ENCODE data around the gene RASGRF1.

DNA sequence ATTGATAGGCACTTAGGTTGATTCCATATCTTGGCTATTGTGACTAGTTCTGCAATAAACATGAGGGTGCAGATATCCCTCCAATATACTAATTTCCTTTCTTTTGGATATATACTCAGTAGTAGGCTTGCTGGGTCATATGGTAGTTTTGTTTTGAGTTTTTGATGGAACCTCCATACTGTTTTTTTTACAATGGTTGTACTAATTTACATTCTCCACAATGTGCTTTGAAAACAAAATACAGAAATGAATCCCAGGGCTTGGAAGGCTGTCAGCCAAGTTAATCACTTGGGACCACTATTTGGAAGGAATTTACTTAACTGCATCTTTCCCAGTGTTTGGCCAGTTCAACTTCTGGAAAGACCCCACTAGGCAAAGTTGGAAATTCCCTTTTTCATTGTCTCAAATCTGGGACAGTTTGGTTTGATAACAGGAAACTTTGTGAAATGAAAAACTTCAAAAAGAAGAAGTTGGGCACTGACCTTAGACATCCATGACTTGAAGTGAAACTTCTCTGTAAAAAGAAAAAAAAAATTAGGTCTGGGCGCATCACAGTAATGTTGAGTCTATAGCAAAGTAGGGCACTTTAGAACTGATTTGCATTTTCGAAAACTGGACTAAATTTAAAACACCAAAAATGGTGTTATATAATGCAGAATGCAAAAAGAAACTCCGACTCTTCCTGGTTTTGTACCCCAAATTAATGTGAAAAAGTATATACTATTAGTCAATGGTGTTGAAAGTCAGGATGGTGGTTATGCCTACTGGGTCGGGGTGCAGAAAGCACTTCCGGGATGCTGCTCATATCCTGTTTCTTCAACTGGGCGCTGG, 151.7 kb downstream of the RASGRF1 start:
- TF ChIP-seq, protein P1, sequence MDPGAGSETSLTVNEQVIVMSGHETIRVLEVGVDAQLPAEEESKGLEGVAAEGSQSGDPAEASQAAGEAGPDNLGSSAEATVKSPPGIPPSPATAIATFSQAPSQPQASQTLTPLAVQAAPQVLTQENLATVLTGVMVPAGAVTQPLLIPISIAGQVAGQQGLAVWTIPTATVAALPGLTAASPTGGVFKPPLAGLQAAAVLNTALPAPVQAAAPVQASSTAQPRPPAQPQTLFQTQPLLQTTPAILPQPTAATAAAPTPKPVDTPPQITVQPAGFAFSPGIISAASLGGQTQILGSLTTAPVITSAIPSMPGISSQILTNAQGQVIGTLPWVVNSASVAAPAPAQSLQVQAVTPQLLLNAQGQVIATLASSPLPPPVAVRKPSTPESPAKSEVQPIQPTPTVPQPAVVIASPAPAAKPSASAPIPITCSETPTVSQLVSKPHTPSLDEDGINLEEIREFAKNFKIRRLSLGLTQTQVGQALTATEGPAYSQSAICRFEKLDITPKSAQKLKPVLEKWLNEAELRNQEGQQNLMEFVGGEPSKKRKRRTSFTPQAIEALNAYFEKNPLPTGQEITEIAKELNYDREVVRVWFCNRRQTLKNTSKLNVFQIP (CRISPR knock-in tag; IDR thresholded peaks at IDR 0.05; ENCODE audit: borderline replicate concordance, low read depth): no peak
- TF ChIP-seq, protein P2, sequence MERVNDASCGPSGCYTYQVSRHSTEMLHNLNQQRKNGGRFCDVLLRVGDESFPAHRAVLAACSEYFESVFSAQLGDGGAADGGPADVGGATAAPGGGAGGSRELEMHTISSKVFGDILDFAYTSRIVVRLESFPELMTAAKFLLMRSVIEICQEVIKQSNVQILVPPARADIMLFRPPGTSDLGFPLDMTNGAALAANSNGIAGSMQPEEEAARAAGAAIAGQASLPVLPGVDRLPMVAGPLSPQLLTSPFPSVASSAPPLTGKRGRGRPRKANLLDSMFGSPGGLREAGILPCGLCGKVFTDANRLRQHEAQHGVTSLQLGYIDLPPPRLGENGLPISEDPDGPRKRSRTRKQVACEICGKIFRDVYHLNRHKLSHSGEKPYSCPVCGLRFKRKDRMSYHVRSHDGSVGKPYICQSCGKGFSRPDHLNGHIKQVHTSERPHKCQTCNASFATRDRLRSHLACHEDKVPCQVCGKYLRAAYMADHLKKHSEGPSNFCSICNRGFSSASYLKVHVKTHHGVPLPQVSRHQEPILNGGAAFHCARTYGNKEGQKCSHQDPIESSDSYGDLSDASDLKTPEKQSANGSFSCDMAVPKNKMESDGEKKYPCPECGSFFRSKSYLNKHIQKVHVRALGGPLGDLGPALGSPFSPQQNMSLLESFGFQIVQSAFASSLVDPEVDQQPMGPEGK (CRISPR knock-in tag; IDR thresholded peaks at IDR 0.05; ENCODE audit: borderline replicate concordance): no peak
- no peak for TF ChIP-seq ESRRG (CRISPR knock-in tag; IDR thresholded peaks at IDR 0.05)

Measured in SK-N-SH treated with all-trans-retinoic acid at 6 μM for 48 hours (cell line).